Ishikawa (cell line): Measurements from ENCODE around the gene COX6A1.

ENCODE experiments used
- CEBPB ChIP-seq: IDR thresholded peaks from 2 replicates; pipeline ENCODE4 v1.6.1; 2012
- CREB1 ChIP-seq: IDR thresholded peaks from 2 replicates; pipeline ENCODE4 v1.6.1; 2012; ENCODE audit warnings: low read depth
- EGR1 ChIP-seq: IDR thresholded peaks from 2 replicates; pipeline ENCODE4 v1.6.1; 2012
- EP300 ChIP-seq: IDR thresholded peaks from 2 replicates; pipeline ENCODE4 v1.6.1; 2012; ENCODE audit warnings: borderline replicate concordance
- MAX ChIP-seq: IDR thresholded peaks from 2 replicates; pipeline ENCODE4 v1.6.1; 2012
- NFIC ChIP-seq: IDR thresholded peaks from 2 replicates; pipeline ENCODE4 v1.6.1; 2012
- RAD21 ChIP-seq: IDR thresholded peaks from 2 replicates; pipeline ENCODE4 v1.6.1; 2012; ENCODE audit warnings: low read depth
- REST ChIP-seq: IDR thresholded peaks from 2 replicates; pipeline ENCODE4 v1.6.1; 2012; ENCODE audit warnings: low read depth, mild to moderate bottlenecking
- TAF1 ChIP-seq: IDR thresholded peaks from 2 replicates; pipeline ENCODE4 v1.6.1; 2012; ENCODE audit warnings: low read depth, mild to moderate bottlenecking
- TCF12 ChIP-seq: IDR thresholded peaks from 2 replicates; pipeline ENCODE4 v1.6.1; 2012; ENCODE audit warnings: low read depth
- YY1 ChIP-seq: IDR thresholded peaks from 2 replicates; pipeline ENCODE4 v1.6.1; 2012; ENCODE audit warnings: low read depth
- ZBTB7A ChIP-seq: IDR thresholded peaks from 2 replicates; pipeline ENCODE4 v1.6.1; 2012; ENCODE audit warnings: low read depth
- TF ChIP-seq, protein P1 (sequence below): IDR thresholded peaks from 2 replicates; pipeline ENCODE4 v1.6.1; 2012

DNA sequence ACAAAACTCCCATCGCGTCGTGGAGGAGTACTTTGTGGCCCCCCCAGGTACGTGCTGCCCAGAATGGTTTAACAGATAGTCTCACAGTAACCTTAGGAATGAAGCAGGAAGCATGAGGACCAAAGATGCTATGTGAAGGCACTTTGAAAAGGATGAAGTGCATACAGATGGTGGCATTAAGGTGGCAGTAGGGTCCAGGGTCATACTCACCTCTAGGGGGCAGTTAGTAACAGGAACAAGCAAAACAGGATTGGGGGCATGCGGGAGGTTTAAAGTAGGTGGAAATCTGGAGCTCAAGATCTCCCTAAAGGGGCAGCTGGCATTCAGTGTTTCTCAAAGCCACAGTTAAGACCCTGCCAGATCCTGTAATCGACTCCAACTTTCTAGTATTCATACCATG lies 19.2 kb downstream of the COX6A1 start:
- no peak for TF ChIP-seq RAD21
- no peak for TF ChIP-seq NFIC
- no peak for TF ChIP-seq CREB1
- no peak for TF ChIP-seq TAF1
- no peak for TF ChIP-seq MAX
- no peak for TF ChIP-seq REST
- TF ChIP-seq EP300, result no peak
- TF ChIP-seq YY1, result no peak
- no peak for TF ChIP-seq EGR1
- TF ChIP-seq, protein P1, sequence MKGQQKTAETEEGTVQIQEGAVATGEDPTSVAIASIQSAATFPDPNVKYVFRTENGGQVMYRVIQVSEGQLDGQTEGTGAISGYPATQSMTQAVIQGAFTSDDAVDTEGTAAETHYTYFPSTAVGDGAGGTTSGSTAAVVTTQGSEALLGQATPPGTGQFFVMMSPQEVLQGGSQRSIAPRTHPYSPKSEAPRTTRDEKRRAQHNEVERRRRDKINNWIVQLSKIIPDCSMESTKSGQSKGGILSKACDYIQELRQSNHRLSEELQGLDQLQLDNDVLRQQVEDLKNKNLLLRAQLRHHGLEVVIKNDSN, result no peak
- no peak for TF ChIP-seq TCF12
- TF ChIP-seq CEBPB, result no peak
- no peak for TF ChIP-seq ZBTB7A
